BLaER1 (cell line): ENCODE results near the gene FOXM1.

Experiments used
- H3K27ac ChIP-seq: shearing (Covaris generic); formaldehyde crosslinking; 2 replicates; pipeline ENCODE4 v1.8.1; 2022
- H3K27me3 ChIP-seq: shearing (Covaris generic); formaldehyde crosslinking; 2 replicates; pipeline ENCODE4 v1.8.1; 2022
- H3K36me3 ChIP-seq: shearing (Covaris generic); formaldehyde crosslinking; 2 replicates; pipeline ENCODE4 v1.8.1; 2022
- H3K4me1 ChIP-seq: shearing (Covaris generic); formaldehyde crosslinking; 2 replicates; pipeline ENCODE4 v1.8.1; 2022
- H3K4me2 ChIP-seq: shearing (Covaris generic); formaldehyde crosslinking; 2 replicates; pipeline ENCODE4 v1.8.1; 2022
- H3K4me3 ChIP-seq: shearing (Covaris generic); formaldehyde crosslinking; 2 replicates; pipeline ENCODE4 v1.8.1; 2022
- H3K9ac ChIP-seq: shearing (Covaris generic); formaldehyde crosslinking; 2 replicates; pipeline ENCODE4 v1.8.1; 2022
- H3K9me3 ChIP-seq: shearing (Covaris generic); formaldehyde crosslinking; 2 replicates; pipeline ENCODE4 v1.8.1; 2022
- H4K20me1 ChIP-seq: shearing (Covaris generic); formaldehyde crosslinking; 2 replicates; pipeline ENCODE4 v1.8.1; 2022
- Cebpa-rat ChIP-seq: shearing (Covaris generic); IDR thresholded peaks from 2 replicates; pipeline ENCODE4 v1.8.1; 2022

Gene FOXM1

GRCh38 chr12:2845280-2845679 is 31.7 kb downstream of the FOXM1 start:
- no peak for TF ChIP-seq Cebpa-rat
- Histone ChIP-seq H3K27ac (no peak overlapping the region), H3K27me3 (no peaks in the 10 kb centered on the region), H3K4me1 (0 out of 2 replicates have a peak, but pooled peaks cover 6% of the 10 kb centered on the region), H3K4me3 (no peak overlapping the region), H3K9me3 (no peaks in the 10 kb centered on the region), H3K9ac (no peak overlapping the region), H3K4me2 (no peak overlapping the region), H3K36me3 (peaks cover 12% of the 10 kb centered on the region), H4K20me1 (no peaks in the 10 kb centered on the region)

- no peak for TF ChIP-seq Cebpa-rat
Measured at GRCh38 chr12:2844786-2845185, 32.2 kb downstream of the FOXM1 start.

DNA sequence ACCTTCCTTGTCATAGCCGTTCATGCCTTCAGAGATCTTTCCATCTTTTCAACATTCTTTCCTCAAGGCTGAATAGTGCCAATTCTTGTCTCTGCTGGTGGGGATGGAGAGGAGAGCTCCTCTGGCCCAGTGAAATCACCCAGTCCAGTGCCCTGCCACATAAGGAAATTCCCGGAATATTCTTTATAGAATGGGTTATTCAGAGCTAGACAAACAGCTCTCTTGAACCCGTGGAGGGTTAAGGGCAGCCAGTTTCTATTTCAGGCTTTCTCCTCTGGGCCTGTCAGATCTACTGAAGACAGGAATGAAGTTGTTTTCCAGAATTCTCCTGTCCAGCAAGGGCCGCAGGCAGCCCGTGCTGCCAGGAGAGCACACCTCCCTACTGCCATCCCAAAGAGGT is 34.0 kb downstream of the FOXM1 start:
- Histone ChIP-seq H3K9ac (no peak overlapping the region), H4K20me1 (no peaks in the 10 kb centered on the region), H3K4me1 (0 out of 2 replicates have a peak, but pooled peaks cover 6% of the 10 kb centered on the region), H3K9me3 (no peaks in the 10 kb centered on the region), H3K27me3 (no peaks in the 10 kb centered on the region), H3K36me3 (peaks cover 12% of the 10 kb centered on the region), H3K27ac (no peak overlapping the region), H3K4me2 (no peak overlapping the region), H3K4me3 (no peak overlapping the region)
- no peak for TF ChIP-seq Cebpa-rat

More at GRCh38 chr12:2844786-2845185, 32.2 kb downstream of the FOXM1 start:
- no peak overlapping the region for H3K4me2 ChIP-seq
- H3K36me3 ChIP-seq: peaks cover 12% of the 10 kb centered on the region
- H3K9me3 ChIP-seq: no peaks in the 10 kb centered on the region
- H3K4me1 ChIP-seq: 0 out of 2 replicates have a peak, but pooled peaks cover 6% of the 10 kb centered on the region
- H3K9ac ChIP-seq: no peak overlapping the region
- H3K4me3 ChIP-seq: no peak overlapping the region
- H3K27me3 ChIP-seq: no peaks in the 10 kb centered on the region
- no peaks in the 10 kb centered on the region for H4K20me1 ChIP-seq
- H3K27ac ChIP-seq: no peak overlapping the region

- Histone ChIP-seq H3K4me3 (no peak overlapping the region), H3K27me3 (no peaks in the 10 kb centered on the region), H3K36me3 (peaks cover 18% of the 10 kb centered on the region), H3K4me1 (0 out of 2 replicates have a peak, but pooled peaks cover 4% of the 10 kb centered on the region), H3K9me3 (no peaks in the 10 kb centered on the region), H3K9ac (no peak overlapping the region), H3K27ac (no peak overlapping the region), H3K4me2 (no peak overlapping the region), H4K20me1 (no peaks in the 10 kb centered on the region)
- no peak for TF ChIP-seq Cebpa-rat
Measured at GRCh38 chr12:2841056-2841650, 35.8 kb downstream of the FOXM1 start.

GRCh38 chr12:2836574-2836973 is 40.4 kb downstream of the FOXM1 start:
- no peak overlapping the region for H3K27ac ChIP-seq
- H3K36me3 ChIP-seq: peaks cover 18% of the 10 kb centered on the region; the same call in 1 of the 2 replicates
- no peaks in the 10 kb centered on the region for H3K27me3 ChIP-seq
- H3K9ac ChIP-seq: no peak overlapping the region
- H3K4me2 ChIP-seq: no peak overlapping the region
- no peak overlapping the region for H3K4me3 ChIP-seq
- no peak for TF ChIP-seq Cebpa-rat
- H3K9me3 ChIP-seq: no peaks in the 10 kb centered on the region
- H3K4me1 ChIP-seq: no peaks in the 10 kb centered on the region
- H4K20me1 ChIP-seq: no peaks in the 10 kb centered on the region

DNA sequence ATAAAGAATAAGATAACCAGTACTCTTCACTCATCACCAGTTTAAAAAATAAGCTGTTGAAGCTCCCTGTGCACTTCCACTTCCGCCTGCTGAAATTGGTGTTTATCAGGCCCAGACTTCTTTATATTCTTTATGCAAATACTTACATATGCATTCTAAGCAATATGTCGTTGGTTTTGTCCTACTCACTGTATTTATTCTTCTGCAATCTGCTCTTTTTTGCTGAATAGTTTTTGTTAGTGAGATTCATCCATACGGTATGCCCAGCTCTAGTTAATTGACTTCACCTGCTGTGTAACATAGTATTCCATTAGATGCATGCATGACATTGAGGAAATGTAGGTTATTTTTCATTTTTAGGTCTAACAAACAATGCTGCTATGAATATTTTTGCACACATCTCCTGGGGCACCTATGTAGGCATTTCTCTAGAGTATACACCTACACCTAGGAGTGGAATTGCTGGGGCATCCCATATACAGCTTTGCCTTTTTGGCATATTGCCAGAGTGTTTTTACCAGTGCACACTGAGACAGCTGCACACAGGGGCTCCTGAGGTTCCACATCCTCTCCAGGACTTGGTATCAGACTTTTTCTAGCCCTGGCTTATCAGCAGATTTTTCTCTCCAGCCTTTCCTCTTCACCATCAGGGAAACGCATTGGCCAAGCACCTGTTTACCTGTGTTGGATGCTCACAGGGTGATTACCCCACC is 41.1 kb downstream of the FOXM1 start:
- no peaks in the 10 kb centered on the region for H3K4me1 ChIP-seq
- TF ChIP-seq Cebpa-rat: no peak
- no peaks in the 10 kb centered on the region for H3K9me3 ChIP-seq
- H4K20me1 ChIP-seq: no peaks in the 10 kb centered on the region
- no peak overlapping the region for H3K27ac ChIP-seq
- H3K4me3 ChIP-seq: no peak overlapping the region
- H3K27me3 ChIP-seq: no peaks in the 10 kb centered on the region
- no peak overlapping the region for H3K9ac ChIP-seq
- H3K4me2 ChIP-seq: no peak overlapping the region
- H3K36me3 ChIP-seq: peaks cover 16% of the 10 kb centered on the region; the same call in 1 of the 2 replicates

- Histone ChIP-seq H3K4me3 (no peak within 1 kb of the TSS), H4K20me1 (no peaks in the 10 kb centered on the region), H3K4me1 (no peaks in the 10 kb centered on the region), H3K27me3 (no peaks in the 10 kb centered on the region), H3K9ac (no peak within 1 kb of the TSS), H3K4me2 (no peak within 1 kb of the TSS), H3K9me3 (no peaks in the 10 kb centered on the region), H3K36me3 (peaks cover 24% of the 10 kb centered on the region), H3K27ac (no peak within 1 kb of the TSS)
- TF ChIP-seq Cebpa-rat: no peak
Measured at GRCh38 chr12:2834581-2835491, 42.1 kb downstream of the FOXM1 start, which contains the start of gene NRIP2. TSS of gene NRIP2 (minus strand) at chr12:2835035. CDS start at chr12:2834983, 52 bp downstream.

DNA sequence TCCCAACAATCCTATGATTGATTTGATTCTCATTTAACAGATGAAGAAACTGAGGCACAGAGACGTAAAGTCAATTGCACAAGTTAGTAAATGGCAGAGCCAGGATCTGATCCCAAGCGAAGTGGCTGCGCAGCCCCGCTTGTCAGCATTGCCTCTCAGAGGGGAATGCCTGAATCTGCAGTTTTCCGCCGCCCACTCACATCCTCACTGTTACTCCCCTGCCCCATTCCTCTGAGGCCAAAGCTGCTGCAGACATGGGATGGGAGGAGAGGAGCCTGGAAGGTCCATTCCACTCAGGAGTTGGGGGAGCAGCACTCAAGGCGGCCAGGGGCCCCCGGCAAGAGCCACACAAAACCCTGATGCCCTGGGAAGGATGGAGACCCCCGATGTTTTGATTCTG is 43.2 kb downstream of the FOXM1 start:
- no peak overlapping the region for H3K27ac ChIP-seq
- no peak overlapping the region for H3K9ac ChIP-seq
- no peak overlapping the region for H3K4me3 ChIP-seq
- peaks cover 35% of the 10 kb centered on the region for H3K36me3 ChIP-seq
- H3K4me1 ChIP-seq: no peaks in the 10 kb centered on the region
- no peaks in the 10 kb centered on the region for H3K9me3 ChIP-seq
- H3K27me3 ChIP-seq: no peaks in the 10 kb centered on the region
- H3K4me2 ChIP-seq: no peak overlapping the region
- TF ChIP-seq Cebpa-rat: no peak
- H4K20me1 ChIP-seq: no peaks in the 10 kb centered on the region

DNA sequence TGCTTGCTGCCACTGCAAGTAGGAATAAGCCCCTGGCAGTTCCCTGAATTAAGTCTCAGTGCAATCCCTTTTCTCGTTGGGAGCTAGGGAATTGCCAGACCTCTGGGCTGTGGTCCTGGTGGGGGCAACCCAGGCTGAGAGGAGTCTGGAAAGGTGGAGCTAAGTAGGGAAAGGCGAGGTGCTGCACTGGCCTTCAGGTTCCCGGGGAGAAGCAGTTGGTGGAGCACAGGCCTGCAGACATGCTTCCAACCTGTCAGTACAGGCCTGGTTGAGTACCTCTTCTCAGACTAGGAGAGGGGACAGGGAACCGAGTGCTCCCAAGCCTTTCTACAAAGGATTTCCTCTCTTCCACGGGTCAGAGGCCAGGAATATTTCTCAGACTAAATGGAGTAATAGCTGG is 43.6 kb downstream of the FOXM1 start:
- H3K36me3 ChIP-seq: peaks cover 39% of the 10 kb centered on the region
- H3K4me2 ChIP-seq: no peak overlapping the region

More for the DNA sequence above, 43.6 kb downstream of the FOXM1 start:
- Histone ChIP-seq H3K9me3 (no peaks in the 10 kb centered on the region), H3K27ac (no peak overlapping the region), H3K4me1 (no peaks in the 10 kb centered on the region), H3K4me3 (no peak overlapping the region), H4K20me1 (no peaks in the 10 kb centered on the region), H3K27me3 (no peaks in the 10 kb centered on the region), H3K9ac (no peak overlapping the region)
- no peak for TF ChIP-seq Cebpa-rat
